Measurements from ENCODE around the gene SCARB1.

DNA sequence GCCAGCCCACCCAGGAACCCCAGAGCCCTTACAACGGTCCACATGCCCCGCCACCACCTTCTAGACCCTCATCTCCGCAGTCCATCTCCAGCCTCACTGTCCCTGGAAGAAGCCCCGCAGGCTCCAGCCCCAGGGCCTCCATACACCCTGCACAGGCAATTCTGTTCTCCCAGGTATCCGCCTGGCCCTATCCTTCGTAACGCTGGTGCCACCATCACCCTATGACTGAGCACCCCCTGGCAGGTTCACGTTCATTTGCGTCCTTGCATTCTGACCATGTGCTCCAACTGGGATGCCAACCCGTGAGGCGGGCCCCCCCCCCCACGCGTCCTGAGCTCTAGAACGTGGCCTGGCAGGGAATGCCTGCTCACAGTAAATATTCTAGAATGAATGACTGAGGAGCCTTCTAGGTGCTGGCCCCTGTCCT, 675 bp upstream of the SCARB1 start:
- TF ChIP-seq POLR2A (IDR thresholded peaks at IDR 0.05) = no peak
- TF ChIP-seq, protein P1, sequence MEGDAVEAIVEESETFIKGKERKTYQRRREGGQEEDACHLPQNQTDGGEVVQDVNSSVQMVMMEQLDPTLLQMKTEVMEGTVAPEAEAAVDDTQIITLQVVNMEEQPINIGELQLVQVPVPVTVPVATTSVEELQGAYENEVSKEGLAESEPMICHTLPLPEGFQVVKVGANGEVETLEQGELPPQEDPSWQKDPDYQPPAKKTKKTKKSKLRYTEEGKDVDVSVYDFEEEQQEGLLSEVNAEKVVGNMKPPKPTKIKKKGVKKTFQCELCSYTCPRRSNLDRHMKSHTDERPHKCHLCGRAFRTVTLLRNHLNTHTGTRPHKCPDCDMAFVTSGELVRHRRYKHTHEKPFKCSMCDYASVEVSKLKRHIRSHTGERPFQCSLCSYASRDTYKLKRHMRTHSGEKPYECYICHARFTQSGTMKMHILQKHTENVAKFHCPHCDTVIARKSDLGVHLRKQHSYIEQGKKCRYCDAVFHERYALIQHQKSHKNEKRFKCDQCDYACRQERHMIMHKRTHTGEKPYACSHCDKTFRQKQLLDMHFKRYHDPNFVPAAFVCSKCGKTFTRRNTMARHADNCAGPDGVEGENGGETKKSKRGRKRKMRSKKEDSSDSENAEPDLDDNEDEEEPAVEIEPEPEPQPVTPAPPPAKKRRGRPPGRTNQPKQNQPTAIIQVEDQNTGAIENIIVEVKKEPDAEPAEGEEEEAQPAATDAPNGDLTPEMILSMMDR (IDR thresholded peaks at IDR 0.05) = no peak

Measured in right lobe of liver (tissue), 4 donors.